HEK293 (cell line): Measurements from ENCODE around the gene GRIK4.

Experiments used
- CTCF ChIA-PET: fragments of 350-600 bp; formaldehyde crosslinking; extraction: SDS; loops from one replicate; lab custom pipeline; 2021; ENCODE audit warnings: antibody characterized with exemption; lab: Yijun Ruan, JAX
- POLR2A ChIA-PET: fragments of 300-600 bp; formaldehyde crosslinking; extraction: SDS; loops from one replicate; lab custom pipeline; 2020; ENCODE audit warnings: antibody characterized with exemption, inconsistent platforms; lab: Yijun Ruan, JAX
- H3K27ac ChIP-seq: fragments of 200-500 bp; sonication (Bioruptor generic); 2 replicates; pipeline ENCODE4 v1.5.1; 2014; ENCODE audit warnings: low read depth, low read length, control low read depth, inconsistent platforms; ENCODE audit errors: extremely low read depth
- H3K36me3 ChIP-seq, 2 experiments: fragments of 200-500 bp in 1 of 2; sonication (Bioruptor generic) in 1 of 2; 1 replicate in 1 of 2; 2 replicates in 1 of 2; pipeline ENCODE4 v1.5.1; 2014 to 2017; ENCODE audit warnings: inconsistent platforms in 2 of 2, low read length in 2 of 2; ENCODE audit not compliant: control insufficient read depth in 2 of 2, insufficient read depth in 1 of 2
- H3K4me1 ChIP-seq: fragments of 200-500 bp; sonication (Bioruptor generic); 2 replicates; pipeline ENCODE4 v1.5.1; 2014; ENCODE audit warnings: mild to moderate bottlenecking, low read length, inconsistent platforms; ENCODE audit not compliant: control insufficient read depth, insufficient read depth
- H3K4me3 ChIP-seq: 2 replicates; pipeline ENCODE4 v1.5.1; 2011; ENCODE audit warnings: low read depth, mild to moderate bottlenecking, control low read depth, low read length, moderate library complexity
- H3K9me3 ChIP-seq: fragments of 200-500 bp; sonication (Bioruptor generic); 2 replicates; pipeline ENCODE4 v1.5.1; 2014; ENCODE audit warnings: low read depth, low read length, inconsistent platforms; ENCODE audit not compliant: control insufficient read depth, insufficient read depth
- MZF1 ChIP-seq: fragments of 450-650 bp; formaldehyde crosslinking; IDR thresholded peaks from 2 replicates; pipeline ENCODE4 v1.5.1; 2017; ENCODE audit warnings: missing biosample characterization, missing genetic modification characterization, borderline replicate concordance
- PRDM6 ChIP-seq: fragments of 450-650 bp; formaldehyde crosslinking; IDR thresholded peaks from 2 replicates; pipeline ENCODE4 v1.5.1; 2017; ENCODE audit warnings: missing biosample characterization, missing genetic modification characterization
- YY2 ChIP-seq: fragments of 450-650 bp; formaldehyde crosslinking; IDR thresholded peaks from 2 replicates; pipeline ENCODE4 v1.5.1; 2016; ENCODE audit warnings: missing biosample characterization, missing genetic modification characterization
- ZBTB10 ChIP-seq: fragments of 450-650 bp; formaldehyde crosslinking; IDR thresholded peaks from 2 replicates; pipeline ENCODE4 v1.5.1; 2016; ENCODE audit warnings: missing biosample characterization, missing genetic modification characterization
- ZBTB17 ChIP-seq: fragments of 450-650 bp; formaldehyde crosslinking; IDR thresholded peaks from 2 replicates; pipeline ENCODE4 v1.5.1; 2016; ENCODE audit warnings: missing biosample characterization, missing genetic modification characterization
- ZNF155 ChIP-seq: fragments of 450-650 bp; formaldehyde crosslinking; IDR thresholded peaks from 2 replicates; pipeline ENCODE4 v1.5.1; 2016; ENCODE audit warnings: missing biosample characterization, missing genetic modification characterization
- ZNF18 ChIP-seq: fragments of 450-650 bp; formaldehyde crosslinking; IDR thresholded peaks from 2 replicates; pipeline ENCODE4 v1.5.1; 2016; ENCODE audit warnings: missing biosample characterization, missing genetic modification characterization
- ZNF266 ChIP-seq: fragments of 450-650 bp; formaldehyde crosslinking; IDR thresholded peaks from 2 replicates; pipeline ENCODE4 v1.5.1; 2016; ENCODE audit warnings: missing biosample characterization, missing genetic modification characterization, low read depth
- ZNF324 ChIP-seq: fragments of 450-650 bp; formaldehyde crosslinking; IDR thresholded peaks from 2 replicates; pipeline ENCODE4 v1.5.1; 2016; ENCODE audit warnings: missing biosample characterization, missing genetic modification characterization
- ZNF335 ChIP-seq: fragments of 450-650 bp; formaldehyde crosslinking; conservative IDR thresholded peaks from 2 replicates; pipeline ENCODE4 v1.5.1; 2016; ENCODE audit warnings: missing biosample characterization, missing genetic modification characterization
- ZNF560 ChIP-seq: fragments of 450-650 bp; formaldehyde crosslinking; IDR thresholded peaks from 2 replicates; pipeline ENCODE4 v1.5.1; 2017; ENCODE audit warnings: missing biosample characterization, missing genetic modification characterization, borderline replicate concordance
- ZNF626 ChIP-seq: fragments of 450-650 bp; sonication (Bioruptor Pico); formaldehyde crosslinking; IDR thresholded peaks from 2 replicates; pipeline ENCODE4 v1.5.1; 2018; ENCODE audit warnings: missing biosample characterization, missing genetic modification characterization, inconsistent platforms
- TF ChIP-seq, protein P1 (sequence below): fragments of 450-650 bp; formaldehyde crosslinking; IDR thresholded peaks from 2 replicates; pipeline ENCODE4 v1.5.0; 2017; ENCODE audit warnings: missing biosample characterization, missing genetic modification characterization, borderline replicate concordance
- TF ChIP-seq, protein P2 (sequence below): fragments of 450-650 bp; formaldehyde crosslinking; IDR thresholded peaks from 2 replicates; pipeline ENCODE4 v1.5.1; 2016; ENCODE audit warnings: missing biosample characterization, missing genetic modification characterization

The GRIK4 gene

DNA sequence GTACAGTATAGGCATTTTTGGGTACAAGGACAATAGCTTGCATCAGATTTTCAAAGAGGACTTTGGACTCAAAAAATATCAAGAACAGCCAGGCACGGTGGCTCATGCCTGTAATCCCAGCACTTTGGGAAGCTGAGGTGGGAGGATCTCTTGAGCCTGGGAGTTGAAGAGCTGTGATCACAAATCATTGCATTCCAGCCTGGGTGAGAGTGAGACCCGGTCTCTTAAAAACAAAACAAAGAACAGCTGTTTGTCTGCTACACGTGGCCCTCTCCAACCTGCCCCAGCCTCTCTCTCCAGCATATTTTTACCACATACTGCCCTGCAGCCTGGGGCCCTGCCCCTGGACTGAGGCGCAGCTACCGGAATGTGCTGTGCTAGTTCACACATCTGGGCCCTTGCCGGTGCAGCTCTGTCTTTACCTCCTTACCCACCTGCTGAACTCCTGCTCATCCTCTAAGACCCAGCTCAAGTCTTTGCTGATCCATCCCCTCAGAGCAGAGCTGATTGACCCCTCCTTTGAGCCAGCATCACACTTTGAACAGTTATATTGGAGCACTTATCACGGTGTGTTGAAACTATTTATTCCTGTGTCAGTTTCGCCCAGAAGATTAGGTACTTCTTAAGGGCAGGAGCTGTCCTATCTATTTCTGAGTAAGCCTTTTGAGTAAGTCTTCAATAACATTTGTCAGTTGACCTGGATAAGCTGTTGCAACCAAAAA is 29.4 kb downstream of the GRIK4 start:
- H3K4me1 ChIP-seq = no peaks in the 10 kb centered on the region
- H3K36me3 ChIP-seq = no peaks in the 10 kb centered on the region
- ChIA-PET CTCF (interaction anchor here (0.7 kb wide), 1 partner anchor 19 kb away, joined by 3 read pairs; no protein-coding TSS in a partner anchor), POLR2A (interaction anchor here (0.5 to 1.2 kb wide), 2 partner anchors 25 to 99 kb away, joined by 3 read pairs; no protein-coding TSS in a partner anchor)
- no peak overlapping the region for H3K4me3 ChIP-seq
- H3K9me3 ChIP-seq = no peaks in the 10 kb centered on the region
- TF ChIP-seq ZNF18 (tag by site-specific recombination) (no peak), PRDM6 (tag by site-specific recombination) (no peak), ZBTB10 (no peak), ZNF266 (no peak), ZBTB17 (tag by site-specific recombination) (no peak), MZF1 (tag by site-specific recombination) (no peak), ZNF335 (tag by site-specific recombination) (no peak), ZNF155 (tag by site-specific recombination) (no peak), ZNF560 (tag by site-specific recombination) (no peak), ZNF626 (no peak), YY2 (tag by site-specific recombination) (no peak), ZNF324 (tag by site-specific recombination) (no peak)
- TF ChIP-seq, protein P1, sequence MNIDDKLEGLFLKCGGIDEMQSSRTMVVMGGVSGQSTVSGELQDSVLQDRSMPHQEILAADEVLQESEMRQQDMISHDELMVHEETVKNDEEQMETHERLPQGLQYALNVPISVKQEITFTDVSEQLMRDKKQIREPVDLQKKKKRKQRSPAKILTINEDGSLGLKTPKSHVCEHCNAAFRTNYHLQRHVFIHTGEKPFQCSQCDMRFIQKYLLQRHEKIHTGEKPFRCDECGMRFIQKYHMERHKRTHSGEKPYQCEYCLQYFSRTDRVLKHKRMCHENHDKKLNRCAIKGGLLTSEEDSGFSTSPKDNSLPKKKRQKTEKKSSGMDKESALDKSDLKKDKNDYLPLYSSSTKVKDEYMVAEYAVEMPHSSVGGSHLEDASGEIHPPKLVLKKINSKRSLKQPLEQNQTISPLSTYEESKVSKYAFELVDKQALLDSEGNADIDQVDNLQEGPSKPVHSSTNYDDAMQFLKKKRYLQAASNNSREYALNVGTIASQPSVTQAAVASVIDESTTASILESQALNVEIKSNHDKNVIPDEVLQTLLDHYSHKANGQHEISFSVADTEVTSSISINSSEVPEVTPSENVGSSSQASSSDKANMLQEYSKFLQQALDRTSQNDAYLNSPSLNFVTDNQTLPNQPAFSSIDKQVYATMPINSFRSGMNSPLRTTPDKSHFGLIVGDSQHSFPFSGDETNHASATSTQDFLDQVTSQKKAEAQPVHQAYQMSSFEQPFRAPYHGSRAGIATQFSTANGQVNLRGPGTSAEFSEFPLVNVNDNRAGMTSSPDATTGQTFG (tag by site-specific recombination) = no peak
- TF ChIP-seq, protein P2, sequence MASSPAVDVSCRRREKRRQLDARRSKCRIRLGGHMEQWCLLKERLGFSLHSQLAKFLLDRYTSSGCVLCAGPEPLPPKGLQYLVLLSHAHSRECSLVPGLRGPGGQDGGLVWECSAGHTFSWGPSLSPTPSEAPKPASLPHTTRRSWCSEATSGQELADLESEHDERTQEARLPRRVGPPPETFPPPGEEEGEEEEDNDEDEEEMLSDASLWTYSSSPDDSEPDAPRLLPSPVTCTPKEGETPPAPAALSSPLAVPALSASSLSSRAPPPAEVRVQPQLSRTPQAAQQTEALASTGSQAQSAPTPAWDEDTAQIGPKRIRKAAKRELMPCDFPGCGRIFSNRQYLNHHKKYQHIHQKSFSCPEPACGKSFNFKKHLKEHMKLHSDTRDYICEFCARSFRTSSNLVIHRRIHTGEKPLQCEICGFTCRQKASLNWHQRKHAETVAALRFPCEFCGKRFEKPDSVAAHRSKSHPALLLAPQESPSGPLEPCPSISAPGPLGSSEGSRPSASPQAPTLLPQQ (tag by site-specific recombination) = no peak
- no peak overlapping the region for H3K27ac ChIP-seq
